ENCODE data around the gene SLC37A3. TPM values are rescaled to one million over a fixed set of nuclear protein-coding genes. Genes with fewer than 3 reads are reported as not detected.

Gene SLC37A3
- total RNA-seq, 2 donors from 2014 or later = 47.8 to 52.9 TPM

DNA sequence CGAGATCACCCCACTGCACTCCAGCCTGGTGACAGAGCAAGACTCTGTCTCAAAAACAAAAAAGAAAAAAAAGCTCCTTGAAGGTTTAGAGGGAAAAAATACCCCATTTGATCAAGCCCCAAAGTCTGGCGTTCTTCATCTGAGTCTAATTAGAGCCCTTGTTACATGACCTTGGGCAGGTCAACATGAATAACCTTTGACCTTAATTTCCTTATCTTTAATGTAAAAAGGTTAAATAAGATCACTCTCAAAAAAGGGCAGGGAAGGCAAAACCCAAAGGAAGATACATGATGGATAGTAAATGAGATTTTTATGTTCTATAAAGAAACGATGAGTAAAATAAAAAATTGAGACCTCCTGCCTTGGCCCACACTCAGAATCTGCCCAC lies 40.3 kb downstream of the SLC37A3 start:
- H3K36me3 ChIP-seq = no peaks in the 10 kb centered on the region
- no peak for DNase-seq
- H3K4me3 ChIP-seq = no peak overlapping the region
- no peak overlapping the region for H3K27ac ChIP-seq
- no peaks in the 10 kb centered on the region for H3K27me3 ChIP-seq
- no peak overlapping the region for H3K9ac ChIP-seq (ENCODE audit: low read depth in 2 of 2, low read length in 2 of 2)
- intact Hi-C loops (cut with DNase I) = no loop called here
- TF ChIP-seq CTCF (IDR thresholded peaks at IDR 0.05) = no peak
- no peaks in the 10 kb centered on the region for H3K4me1 ChIP-seq
- no peaks in the 10 kb centered on the region for H3K9me3 ChIP-seq

GRCh38 chr7:140350056-140350455 lies 48.3 kb downstream of the SLC37A3 start:
- no peak overlapping the region for H3K4me3 ChIP-seq
- H3K9me3 ChIP-seq = no peaks in the 10 kb centered on the region
- no peaks in the 10 kb centered on the region for H3K36me3 ChIP-seq

GRCh38 chr7:140349144-140349771 lies 49.1 kb downstream of the SLC37A3 start:
- DNase-seq = no peak
- Histone ChIP-seq H3K9me3 (no peaks in the 10 kb centered on the region), H3K9ac (ENCODE audit: low read depth in 2 of 2, low read length in 2 of 2) (peak overlapping the region in 1 of 2 donors; percentile 27), H3K27me3 (no peaks in the 10 kb centered on the region), H3K36me3 (no peaks in the 10 kb centered on the region), H3K4me1 (peaks cover 3% of the 10 kb centered on the region), H3K4me3 (no peak overlapping the region), H3K27ac (no peak overlapping the region)
- no peak for TF ChIP-seq CTCF (IDR thresholded peaks at IDR 0.05)
- intact Hi-C loops (cut with DNase I) = loop anchor here (10.0 kb wide), 2 partner anchors 96 to 306 kb away; no protein-coding TSS in a partner anchor

More at GRCh38 chr7:140350056-140350455, 48.3 kb downstream of the SLC37A3 start:
- no peak for TF ChIP-seq CTCF (IDR thresholded peaks at IDR 0.05)
- intact Hi-C loops (cut with DNase I) = no loop called here
- H3K9ac ChIP-seq (ENCODE audit: low read depth in 2 of 2, low read length in 2 of 2) = no peak overlapping the region
- H3K27ac ChIP-seq = no peak overlapping the region
- no peak for DNase-seq
- H3K4me1 ChIP-seq = peaks cover 3% of the 10 kb centered on the region
- H3K27me3 ChIP-seq = no peaks in the 10 kb centered on the region

- intact Hi-C loops (cut with DNase I) = loop anchor here (10.0 kb wide), 2 partner anchors 96 to 306 kb away; no protein-coding TSS in a partner anchor
- H3K36me3 ChIP-seq = no peaks in the 10 kb centered on the region
- H3K9ac ChIP-seq (ENCODE audit: low read depth in 2 of 2, low read length in 2 of 2) = peak overlapping the region in 1 of 2 donors; percentile 14
- TF ChIP-seq CTCF (IDR thresholded peaks at IDR 0.05) = no peak
- no peaks in the 10 kb centered on the region for H3K27me3 ChIP-seq
- H3K4me3 ChIP-seq = no peak overlapping the region
- DNase-seq = no peak
- no peaks in the 10 kb centered on the region for H3K9me3 ChIP-seq
- peaks cover 3% of the 10 kb centered on the region for H3K4me1 ChIP-seq
- H3K27ac ChIP-seq = no peak overlapping the region
Measured at GRCh38 chr7:140348161-140348849, 50.0 kb downstream of the SLC37A3 start.

GRCh38 chr7:140347218-140347617 lies 51.1 kb downstream of the SLC37A3 start:
- H3K9ac ChIP-seq (ENCODE audit: low read depth in 2 of 2, low read length in 2 of 2) = peak overlapping the region in 1 of 2 donors; percentile 43
- H3K36me3 ChIP-seq = no peaks in the 10 kb centered on the region
- no peaks in the 10 kb centered on the region for H3K9me3 ChIP-seq
- no peak for TF ChIP-seq CTCF (IDR thresholded peaks at IDR 0.05)
- H3K4me3 ChIP-seq = no peak overlapping the region
- intact Hi-C loops (cut with DNase I) = loop anchor here (10.0 kb wide), 2 partner anchors 98 to 308 kb away; no protein-coding TSS in a partner anchor
- peaks cover 3% of the 10 kb centered on the region for H3K4me1 ChIP-seq
- no peak for DNase-seq
- no peak overlapping the region for H3K27ac ChIP-seq
- no peaks in the 10 kb centered on the region for H3K27me3 ChIP-seq

All from colonic mucosa (tissue), 4 donors.